PFSK-1 (cell line): ENCODE measurements around the gene GBF1. TPM values are rescaled to one million over a fixed set of nuclear protein-coding genes. Genes with fewer than 3 reads are reported as not detected.
A peak's percentile ranks its signal among the peaks of the same experiment; 100 is the strongest.

ENCODE experiments used
- FOXP2 ChIP-seq: optimal IDR thresholded peaks from 2 replicates; pipeline ENCODE3; 2011; ENCODE audit warnings: borderline replicate concordance, control low read depth, inconsistent platforms; ENCODE audit not compliant: insufficient read depth; ENCODE audit errors: extremely low read length, extremely low read depth
- POLR2AphosphoS5 ChIP-seq: IDR thresholded peaks from 2 replicates; pipeline ENCODE4 v1.6.1; 2012; ENCODE audit warnings: low read depth, mild to moderate bottlenecking, control low read depth, low read length, moderate library complexity
- SIN3A ChIP-seq: IDR thresholded peaks from 2 replicates; pipeline ENCODE4 v1.6.1; 2012; ENCODE audit warnings: mild to moderate bottlenecking, low read length, moderate library complexity, borderline replicate concordance; ENCODE audit not compliant: insufficient read depth
- TAF1 ChIP-seq: IDR thresholded peaks from 2 replicates; pipeline ENCODE4 v1.6.1; 2012; ENCODE audit warnings: low read length, control low read depth, borderline replicate concordance; ENCODE audit not compliant: insufficient read depth
- polyA plus RNA-seq: library from polyadenylated mRNA; unstranded; fragments of >200 nt; gene quantifications from one replicate; pipeline ENCODE4 v1.2.1, GENCODE V29; 2012; ENCODE audit warnings: low read depth, missing spikeins; ENCODE audit not compliant: insufficient read length
- TF ChIP-seq, protein P1 (sequence below), 2 experiments: IDR thresholded peaks; 2 replicates each; pipeline versions ENCODE4 v1.6.1 to v1.8.0; 2011 to 2012; ENCODE audit warnings: low read depth in 2 of 2, low read length in 2 of 2, control low read depth in 1 of 2, inconsistent platforms in 1 of 2, mild to moderate bottlenecking in 1 of 2, moderate library complexity in 1 of 2; ENCODE audit not compliant: insufficient read depth in 1 of 2

Gene GBF1
- polyA plus RNA-seq, result 21.9 TPM

DNA sequence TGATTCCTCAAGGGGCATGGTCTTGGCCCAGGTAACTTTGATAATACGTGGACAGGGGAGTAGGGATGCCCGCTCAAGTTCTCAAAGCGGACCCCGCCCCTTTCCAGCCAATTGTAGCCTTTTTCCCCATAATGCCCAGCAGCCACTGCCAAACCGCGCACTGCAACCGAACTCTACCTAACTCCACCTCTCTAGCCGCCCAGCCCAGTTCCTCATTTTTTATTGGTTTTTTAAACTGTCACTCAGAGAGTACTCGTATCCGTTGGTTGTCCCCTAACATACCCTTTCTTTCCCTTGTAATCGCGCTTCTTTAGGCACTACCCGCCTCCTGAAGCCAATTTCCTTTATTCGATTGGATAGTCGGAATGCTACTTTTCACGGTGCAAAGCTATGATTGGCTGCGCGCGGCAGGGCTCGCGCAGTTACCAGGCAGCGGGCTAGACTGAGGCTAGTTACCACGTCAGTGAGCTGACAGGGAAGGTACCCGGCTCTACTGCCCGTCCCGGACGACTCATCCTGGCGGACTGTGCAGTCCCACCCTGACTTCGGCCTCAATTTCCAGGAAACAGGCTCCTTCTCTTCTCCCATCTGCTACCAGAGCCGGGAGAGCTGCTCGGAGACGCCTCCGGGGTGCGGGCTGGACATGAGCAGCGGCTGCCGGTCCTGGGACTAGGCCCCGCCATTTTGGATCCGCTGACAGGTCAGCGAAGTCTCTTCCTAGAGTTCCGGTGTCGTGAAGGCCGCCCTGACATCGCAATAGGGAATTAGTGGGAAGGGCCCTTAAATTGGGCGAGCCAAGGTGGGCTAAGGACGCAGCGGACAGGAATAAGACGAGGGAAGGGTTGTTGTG, at the start of gene GBF1:
Gene GBF1 (plus strand): TSS at position 451 of the 850 bp plus-strand sequence. CDS start 13,407 bp downstream, outside the sequence.
- TF ChIP-seq TAF1 (0 out of 2 replicates have a peak, but pooled peaks have one; percentile 58), POLR2AphosphoS5 (no peak; the same call in 1 of the 2 replicates), SIN3A (peak; percentile 31; the same call in 1 of the 2 replicates), FOXP2 (peak; percentile 41)
- TF ChIP-seq, protein P1, sequence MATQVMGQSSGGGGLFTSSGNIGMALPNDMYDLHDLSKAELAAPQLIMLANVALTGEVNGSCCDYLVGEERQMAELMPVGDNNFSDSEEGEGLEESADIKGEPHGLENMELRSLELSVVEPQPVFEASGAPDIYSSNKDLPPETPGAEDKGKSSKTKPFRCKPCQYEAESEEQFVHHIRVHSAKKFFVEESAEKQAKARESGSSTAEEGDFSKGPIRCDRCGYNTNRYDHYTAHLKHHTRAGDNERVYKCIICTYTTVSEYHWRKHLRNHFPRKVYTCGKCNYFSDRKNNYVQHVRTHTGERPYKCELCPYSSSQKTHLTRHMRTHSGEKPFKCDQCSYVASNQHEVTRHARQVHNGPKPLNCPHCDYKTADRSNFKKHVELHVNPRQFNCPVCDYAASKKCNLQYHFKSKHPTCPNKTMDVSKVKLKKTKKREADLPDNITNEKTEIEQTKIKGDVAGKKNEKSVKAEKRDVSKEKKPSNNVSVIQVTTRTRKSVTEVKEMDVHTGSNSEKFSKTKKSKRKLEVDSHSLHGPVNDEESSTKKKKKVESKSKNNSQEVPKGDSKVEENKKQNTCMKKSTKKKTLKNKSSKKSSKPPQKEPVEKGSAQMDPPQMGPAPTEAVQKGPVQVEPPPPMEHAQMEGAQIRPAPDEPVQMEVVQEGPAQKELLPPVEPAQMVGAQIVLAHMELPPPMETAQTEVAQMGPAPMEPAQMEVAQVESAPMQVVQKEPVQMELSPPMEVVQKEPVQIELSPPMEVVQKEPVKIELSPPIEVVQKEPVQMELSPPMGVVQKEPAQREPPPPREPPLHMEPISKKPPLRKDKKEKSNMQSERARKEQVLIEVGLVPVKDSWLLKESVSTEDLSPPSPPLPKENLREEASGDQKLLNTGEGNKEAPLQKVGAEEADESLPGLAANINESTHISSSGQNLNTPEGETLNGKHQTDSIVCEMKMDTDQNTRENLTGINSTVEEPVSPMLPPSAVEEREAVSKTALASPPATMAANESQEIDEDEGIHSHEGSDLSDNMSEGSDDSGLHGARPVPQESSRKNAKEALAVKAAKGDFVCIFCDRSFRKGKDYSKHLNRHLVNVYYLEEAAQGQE (IDR thresholded peaks at IDR 0.05; ENCODE audit: insufficient read depth in 1 of 2, low read depth in 2 of 2, low read length in 2 of 2), result no peak

DNA sequence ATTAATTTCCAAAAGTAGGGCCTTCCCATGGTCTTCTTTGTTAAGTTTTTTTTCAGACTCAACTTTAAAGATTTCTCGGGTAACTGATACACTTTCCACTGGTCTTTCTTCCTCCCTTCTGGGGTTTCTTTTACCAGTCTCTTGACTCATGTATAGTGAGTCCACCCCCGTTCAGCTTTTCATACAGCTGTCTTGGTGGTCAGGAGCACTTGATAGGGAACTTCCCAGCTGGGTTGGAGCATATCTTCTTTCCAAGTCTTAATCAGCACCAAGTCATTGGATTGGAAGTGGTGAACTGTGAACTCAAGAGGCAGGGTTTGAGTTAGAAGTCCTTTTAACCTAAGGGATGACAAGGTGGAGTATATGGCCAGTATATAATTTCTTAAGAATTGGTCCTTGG, 48.4 kb upstream of the GBF1 start:
- TF ChIP-seq TAF1, result no peak
- no peak for TF ChIP-seq FOXP2
- no peak for TF ChIP-seq POLR2AphosphoS5
- TF ChIP-seq, protein P1 (IDR thresholded peaks at IDR 0.05; ENCODE audit: insufficient read depth in 1 of 2, low read depth in 2 of 2, low read length in 2 of 2), result no peak
- no peak for TF ChIP-seq SIN3A

DNA sequence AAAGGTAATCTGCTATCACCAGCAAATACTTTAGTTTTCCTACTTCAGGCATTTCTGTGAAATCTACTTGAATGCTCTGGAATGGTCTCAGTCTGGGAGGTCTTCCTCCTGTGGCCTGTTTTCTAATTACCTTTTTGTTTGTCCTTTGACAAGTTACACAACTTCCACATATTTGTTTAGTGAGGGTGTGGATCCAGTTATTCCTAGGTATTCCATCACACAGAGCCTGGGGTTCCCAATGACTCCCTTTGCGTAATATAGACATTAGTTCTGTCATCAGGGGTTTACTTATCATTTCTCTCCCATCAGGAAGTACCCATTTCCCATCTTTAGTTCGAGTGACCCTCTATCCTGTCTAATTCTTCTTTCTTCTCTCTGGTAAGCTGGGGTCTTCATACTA, 47.3 kb upstream of the GBF1 start:
- no peak for TF ChIP-seq POLR2AphosphoS5
- TF ChIP-seq FOXP2, result no peak
- TF ChIP-seq, protein P1 (IDR thresholded peaks at IDR 0.05; ENCODE audit: insufficient read depth in 1 of 2, low read depth in 2 of 2, low read length in 2 of 2), result no peak
- TF ChIP-seq TAF1, result no peak
- TF ChIP-seq SIN3A, result no peak

GRCh38 chr10:102200751-102201640, 44.3 kb upstream of the GBF1 start:
- TF ChIP-seq FOXP2 (no peak), TAF1 (no peak), SIN3A (no peak)
- TF ChIP-seq, protein P1 (IDR thresholded peaks at IDR 0.05; ENCODE audit: insufficient read depth in 1 of 2, low read depth in 2 of 2, low read length in 2 of 2), result no peak
